ENCODE results near the gene IDI1.

- TF ChIP-seq CTCF (IDR thresholded peaks at IDR 0.05; ENCODE audit: low read length) (no peak), EZH2 (optimal IDR thresholded peaks at IDR 0.05; ENCODE audit: low read depth, low read length) (no peak), EZH2phosphoT487 (IDR thresholded peaks at IDR 0.05; ENCODE audit: low read length) (no peak)
Measured at GRCh38 chr10:1059902-1060301, 11.0 kb upstream of the IDI1 start.

All from MM.1S (cell line).